HG03196 (cell line): ENCODE data around the gene GPR107.

Experiments
- ATAC-seq: cut with Tn5 transposase; IDR thresholded peaks from one replicate; pipeline ENCODE4 v1.9.1; 2021; ENCODE audit not compliant: unreplicated experiment

The GPR107 gene

DNA sequence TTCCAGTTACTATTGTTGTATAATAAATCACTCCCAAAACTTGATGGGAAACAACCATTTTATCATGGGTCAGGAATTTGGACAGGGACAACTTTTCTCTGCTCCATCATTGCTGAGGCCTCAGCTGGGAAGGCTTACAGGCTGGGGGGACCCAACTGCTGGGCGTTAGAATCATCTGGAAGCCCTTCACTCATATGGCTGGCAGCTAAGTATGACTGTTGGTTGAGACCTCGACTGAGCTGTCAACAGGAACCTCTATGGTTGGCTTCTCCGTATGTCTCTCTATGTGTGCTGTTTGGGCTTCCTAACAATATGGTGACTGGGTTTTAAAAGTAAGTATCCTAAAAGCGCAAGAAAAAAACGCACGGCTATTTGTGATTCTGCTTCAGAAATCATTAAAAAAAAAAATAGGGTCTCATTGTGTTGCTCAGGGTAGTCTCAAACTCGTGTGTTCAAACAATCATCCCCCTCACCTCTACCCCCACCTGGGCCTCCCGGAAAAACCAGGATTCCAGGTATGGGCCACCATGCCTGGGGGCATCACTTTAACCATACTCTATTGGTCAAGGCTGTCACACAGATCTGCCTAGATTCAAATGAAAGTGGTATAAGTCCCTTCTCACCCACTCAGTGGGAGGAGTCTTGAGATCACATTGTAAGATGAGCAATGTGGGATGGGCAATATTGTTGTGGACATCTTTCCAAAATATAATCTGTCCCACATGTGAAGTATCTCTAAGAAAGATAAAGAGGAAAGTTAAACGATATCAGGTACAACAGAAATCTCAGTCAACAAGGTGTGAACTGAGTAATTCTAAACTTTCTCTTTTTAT is 26.0 kb upstream of the GPR107 start:
- no peak for ATAC-seq

DNA sequence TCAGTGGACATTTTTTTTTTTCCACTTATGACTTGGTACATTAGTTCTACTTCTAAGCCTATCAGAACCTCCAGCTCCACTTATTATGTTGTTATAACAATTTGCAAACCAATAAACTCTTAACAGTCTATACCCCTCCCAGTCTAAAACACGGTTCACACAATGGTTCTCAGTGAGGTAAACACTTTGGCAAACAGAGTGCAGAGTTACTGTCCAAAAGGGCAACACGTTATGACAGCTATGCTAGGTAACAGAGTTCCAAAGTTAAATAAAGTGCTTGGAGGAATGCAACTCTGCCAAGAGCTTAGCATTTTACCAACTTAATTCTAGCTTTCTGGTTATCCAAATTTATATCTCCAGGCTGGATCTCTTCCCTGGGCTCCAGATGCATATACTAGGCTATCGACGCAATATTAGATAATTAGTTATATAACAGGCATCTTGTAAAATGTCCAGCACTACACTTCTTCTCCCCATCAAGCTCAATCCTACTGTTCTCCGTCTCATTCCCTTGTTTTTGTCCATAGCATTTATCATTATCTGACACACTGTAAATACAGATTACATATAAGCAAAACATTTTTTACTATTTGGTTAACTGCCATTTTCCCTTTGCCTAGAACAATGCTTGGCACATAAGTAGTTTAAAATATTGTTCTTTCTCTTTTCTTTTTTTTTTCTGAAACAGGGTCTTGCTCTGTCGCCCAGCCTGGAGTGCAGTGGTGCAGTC is 25.0 kb upstream of the GPR107 start:
- ATAC-seq, result no peak

DNA sequence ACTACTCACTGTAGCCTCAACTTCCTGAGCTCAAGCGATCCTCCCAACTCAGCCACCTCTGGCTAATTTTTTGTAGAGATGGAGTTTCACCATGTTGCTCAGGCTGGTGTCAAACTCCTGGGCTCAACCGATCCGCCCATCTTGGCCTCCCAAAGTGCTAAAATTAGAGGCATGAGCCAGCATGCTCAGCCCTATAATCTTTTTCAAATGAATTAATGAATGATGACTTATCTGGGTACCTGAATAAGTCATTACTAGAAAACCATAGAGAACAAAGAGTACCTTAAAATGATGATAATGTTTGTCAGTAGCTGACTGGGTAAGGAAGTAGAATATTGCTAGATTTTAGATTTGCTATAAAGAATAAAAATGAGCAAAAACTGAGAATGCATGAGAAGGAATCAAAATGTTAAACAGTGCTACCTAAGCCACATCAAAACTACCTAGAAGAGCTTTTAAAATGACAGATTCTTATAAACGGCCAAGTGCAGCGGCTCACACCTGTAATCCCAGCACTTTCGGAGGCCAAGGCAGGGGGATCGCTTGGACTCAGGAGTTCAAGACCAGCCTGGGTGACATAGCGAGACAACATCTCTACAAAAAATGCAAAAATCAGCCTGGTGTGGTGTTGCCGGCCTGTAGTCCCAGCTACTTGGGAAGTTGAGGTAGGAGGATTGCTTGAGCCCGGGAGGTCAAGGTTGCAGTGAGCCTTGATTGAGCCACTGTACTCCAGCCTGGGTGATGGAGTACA is 24.3 kb upstream of the GPR107 start:
- peak; percentile 38 for ATAC-seq

DNA sequence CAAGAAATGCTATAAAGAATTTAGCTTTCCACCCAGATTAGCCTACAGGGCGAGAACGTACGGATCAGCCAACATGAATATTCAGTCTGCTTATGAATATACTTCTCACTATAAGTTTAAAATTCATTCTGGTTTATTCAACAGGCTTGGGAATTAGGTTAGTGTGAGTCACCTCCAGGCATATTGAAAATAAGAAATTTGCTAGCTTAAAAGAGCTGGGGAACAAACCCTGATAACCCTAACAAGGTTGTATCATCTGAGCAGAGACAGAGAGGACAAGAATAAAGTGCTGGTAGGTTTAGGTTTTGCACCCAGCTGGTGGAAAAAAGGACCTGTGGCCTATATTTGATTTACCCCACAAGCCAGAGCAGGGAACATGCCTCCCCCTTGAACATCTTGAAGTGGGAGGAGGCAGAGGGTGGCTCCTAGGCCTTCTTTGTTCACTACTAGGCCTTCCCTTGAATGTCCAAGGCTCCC is 23.0 kb upstream of the GPR107 start:
- ATAC-seq, result no peak

DNA sequence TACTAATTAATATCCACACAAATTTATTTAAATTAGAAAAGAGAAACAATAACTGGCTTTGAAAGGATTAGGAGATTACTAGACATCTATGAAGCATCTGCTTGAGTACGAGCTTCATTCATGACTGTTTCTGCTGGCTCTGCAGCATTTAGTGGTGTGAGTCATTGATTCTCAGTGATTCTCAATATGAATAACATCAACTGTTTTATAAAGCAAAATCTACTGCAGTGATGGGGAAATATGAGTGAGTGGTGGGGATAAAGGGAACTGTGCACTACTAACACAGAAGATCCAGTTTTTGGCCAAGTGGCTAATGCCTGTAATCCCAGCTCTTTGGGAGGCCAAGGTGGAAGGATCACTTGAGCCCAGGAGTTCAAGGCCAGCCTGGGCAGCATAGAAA is 19.1 kb upstream of the GPR107 start:
- ATAC-seq, result no peak

DNA sequence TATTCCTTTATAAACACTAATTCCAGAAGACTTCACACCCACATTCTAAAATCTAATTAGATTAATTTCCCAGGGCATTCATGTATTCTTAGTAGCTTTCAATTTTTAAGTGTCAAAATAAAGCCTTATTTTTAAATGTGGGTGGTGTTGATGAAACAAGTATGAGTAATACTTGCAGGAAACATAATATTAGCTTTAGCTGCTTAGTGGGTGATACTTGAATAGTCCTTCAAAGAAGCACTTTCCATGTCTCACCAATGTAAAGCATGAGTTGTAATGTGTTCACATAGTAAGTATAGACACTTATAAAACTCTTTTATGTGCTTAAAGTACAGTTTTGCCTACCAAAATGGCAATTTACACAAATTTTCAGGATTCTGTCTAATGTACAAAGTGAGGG is 17.6 kb upstream of the GPR107 start:
- ATAC-seq, result no peak

DNA sequence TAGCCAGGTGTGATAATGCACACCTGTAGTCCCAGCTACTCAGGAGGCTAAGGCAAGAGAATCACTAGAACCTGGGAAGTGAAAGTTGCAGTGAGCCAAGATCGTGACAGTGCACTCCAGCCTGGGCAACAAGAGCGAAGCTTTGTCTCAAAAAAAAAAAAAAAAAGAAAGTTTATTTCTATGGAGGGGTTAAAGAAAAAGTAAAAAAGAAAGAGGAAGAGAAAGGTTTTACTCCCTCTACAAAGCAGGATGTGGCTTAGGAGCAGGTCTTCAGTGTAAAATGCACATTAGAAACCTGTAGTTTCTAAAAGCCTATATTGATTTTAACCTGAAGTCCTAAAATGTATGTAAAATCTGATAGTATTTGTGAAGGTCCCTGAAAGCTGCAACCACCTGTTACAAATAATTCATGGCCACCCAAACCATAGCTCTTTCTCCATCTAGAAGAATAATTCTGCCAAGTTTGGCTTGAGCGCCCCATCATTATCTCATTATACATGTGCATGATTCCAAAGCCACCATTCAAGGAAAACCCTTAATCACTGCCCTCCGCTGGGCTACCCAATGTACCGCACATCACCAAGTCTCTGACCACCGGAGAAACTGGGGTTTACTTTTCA is 14.1 kb upstream of the GPR107 start:
- no peak for ATAC-seq

DNA sequence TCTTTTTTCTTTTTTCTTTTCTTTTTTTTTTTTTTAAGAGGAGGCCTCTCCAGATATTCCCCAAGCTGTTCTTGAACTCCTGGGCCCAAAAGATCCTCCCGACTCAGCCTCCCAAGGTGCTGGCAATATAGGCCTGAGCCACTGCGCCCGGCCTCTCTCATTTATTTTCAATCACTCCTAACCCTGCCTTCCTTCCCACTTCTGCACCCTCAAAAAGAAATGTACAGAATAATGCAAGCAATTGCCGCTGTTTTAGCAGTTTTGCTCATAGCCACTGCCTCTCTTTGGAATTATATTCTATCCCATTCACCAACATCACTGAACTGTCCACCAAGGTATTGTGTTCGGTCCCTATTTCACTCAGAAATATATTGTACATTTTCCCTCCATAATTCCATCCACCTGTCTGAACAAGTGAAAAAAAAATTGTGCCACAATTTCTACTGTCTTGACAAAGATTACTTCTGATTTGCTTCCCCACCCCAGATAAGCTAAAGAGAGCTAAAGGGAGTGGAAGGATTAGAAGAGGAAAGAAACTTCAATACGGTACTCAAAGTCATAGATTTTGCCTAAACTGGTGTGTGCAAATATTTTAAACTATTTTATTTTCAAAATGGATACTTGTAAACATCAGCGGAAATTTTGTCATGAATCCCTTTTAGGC is 12.6 kb upstream of the GPR107 start:
- no peak for ATAC-seq

DNA sequence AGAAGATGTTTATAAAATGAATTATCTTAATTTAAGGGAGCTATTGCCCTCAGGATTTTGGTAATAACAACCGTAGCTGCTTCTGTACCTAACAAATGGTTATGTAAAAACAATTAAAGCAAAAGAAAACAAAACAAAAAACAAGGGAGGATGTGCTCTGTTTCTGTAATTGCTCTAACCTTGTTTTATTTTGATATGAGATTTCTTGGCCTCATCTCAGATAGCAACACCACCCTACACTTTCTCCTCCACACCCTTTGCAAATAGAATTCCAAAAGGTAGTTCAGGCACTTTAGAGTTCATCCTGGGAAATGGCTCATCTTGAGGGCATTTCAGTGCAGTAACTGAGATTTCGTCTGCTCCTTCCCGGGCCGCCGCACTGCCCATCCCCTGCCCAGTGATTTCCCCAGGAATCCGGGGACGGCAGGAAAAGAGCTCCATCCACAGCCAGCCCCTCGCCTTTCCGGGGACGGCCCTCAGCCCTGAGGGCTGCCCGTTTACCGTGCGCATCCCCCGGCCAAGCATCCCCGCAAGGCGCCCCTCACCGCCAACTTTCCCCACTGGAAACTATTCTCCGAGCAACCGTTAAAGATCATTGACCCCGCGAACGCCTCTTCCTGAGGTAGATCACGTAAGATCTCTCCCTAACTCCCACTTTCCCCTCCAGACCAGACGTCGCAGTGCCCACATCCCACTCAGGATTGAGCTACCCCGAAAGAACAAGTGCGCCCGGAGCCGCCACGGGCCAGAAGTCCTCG is 11.9 kb upstream of the GPR107 start:
- no peak for ATAC-seq

DNA sequence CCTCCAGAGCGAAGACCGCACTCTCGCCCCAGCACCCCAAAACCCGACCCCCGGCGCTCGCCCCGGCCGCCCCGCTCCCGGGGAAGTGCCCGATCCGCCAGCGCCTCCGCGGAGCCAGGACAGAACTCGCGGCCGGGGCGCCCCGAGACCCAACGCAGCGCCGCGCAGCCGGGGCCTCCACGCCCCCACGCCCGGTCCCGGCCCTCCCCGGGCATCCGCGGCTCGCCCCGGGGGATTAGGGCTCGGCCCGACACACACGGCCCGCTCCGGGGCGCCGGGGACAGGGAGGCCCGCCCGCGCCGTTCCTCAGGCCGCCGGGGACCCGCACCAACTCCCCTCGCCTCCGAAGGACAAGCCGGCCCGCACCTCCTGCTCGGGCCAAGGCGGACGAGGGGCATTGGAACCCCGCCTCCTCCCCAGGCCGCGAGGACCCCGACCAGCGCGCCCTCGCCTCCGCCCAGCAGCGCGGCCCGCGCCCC is 11.3 kb upstream of the GPR107 start:
- ATAC-seq, result no peak

DNA sequence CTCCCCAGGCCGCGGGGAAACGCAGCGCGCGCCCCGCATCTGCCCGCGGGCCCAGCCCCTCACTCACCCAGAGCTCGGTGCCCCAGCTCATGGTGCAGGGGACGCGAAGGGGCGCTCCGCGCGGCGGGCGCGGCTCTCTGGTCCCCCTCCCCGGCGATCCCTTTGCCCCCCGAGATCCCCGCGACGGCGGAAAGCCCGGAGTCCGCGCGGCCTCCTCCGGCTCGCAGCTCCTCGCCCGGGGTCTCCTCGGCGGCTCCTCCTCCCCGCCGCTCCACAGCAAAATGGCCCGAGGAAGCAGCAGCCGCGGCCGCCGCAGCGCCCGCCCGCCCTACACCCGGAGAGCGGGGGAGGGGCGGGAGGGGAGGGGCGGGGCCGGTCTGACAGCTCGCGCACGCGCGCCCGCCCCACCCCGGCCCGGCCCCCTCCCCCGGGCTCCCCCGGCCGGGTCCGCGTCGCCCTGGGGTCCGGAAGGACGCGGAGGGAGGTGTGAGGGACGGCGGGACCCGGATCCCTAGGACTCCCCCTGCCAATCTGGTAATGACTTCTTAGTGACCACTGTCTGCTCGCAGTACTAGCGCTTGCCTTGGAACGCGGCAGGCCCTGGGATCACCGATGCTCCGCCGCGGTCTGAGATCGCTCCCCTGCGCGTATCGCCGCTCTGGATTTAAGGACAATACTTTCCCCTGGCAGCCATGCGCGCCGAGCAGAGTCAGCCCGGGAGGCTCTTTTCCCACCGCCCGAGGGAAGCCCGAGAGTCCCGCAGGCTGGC is 10.6 kb upstream of the GPR107 start, which contains the start of gene FNBP1:
Gene FNBP1 (minus strand): TSS at position 305 of the 769 bp plus-strand sequence. CDS start 214 bp downstream, at position 91.
- peak; percentile 33 for ATAC-seq

DNA sequence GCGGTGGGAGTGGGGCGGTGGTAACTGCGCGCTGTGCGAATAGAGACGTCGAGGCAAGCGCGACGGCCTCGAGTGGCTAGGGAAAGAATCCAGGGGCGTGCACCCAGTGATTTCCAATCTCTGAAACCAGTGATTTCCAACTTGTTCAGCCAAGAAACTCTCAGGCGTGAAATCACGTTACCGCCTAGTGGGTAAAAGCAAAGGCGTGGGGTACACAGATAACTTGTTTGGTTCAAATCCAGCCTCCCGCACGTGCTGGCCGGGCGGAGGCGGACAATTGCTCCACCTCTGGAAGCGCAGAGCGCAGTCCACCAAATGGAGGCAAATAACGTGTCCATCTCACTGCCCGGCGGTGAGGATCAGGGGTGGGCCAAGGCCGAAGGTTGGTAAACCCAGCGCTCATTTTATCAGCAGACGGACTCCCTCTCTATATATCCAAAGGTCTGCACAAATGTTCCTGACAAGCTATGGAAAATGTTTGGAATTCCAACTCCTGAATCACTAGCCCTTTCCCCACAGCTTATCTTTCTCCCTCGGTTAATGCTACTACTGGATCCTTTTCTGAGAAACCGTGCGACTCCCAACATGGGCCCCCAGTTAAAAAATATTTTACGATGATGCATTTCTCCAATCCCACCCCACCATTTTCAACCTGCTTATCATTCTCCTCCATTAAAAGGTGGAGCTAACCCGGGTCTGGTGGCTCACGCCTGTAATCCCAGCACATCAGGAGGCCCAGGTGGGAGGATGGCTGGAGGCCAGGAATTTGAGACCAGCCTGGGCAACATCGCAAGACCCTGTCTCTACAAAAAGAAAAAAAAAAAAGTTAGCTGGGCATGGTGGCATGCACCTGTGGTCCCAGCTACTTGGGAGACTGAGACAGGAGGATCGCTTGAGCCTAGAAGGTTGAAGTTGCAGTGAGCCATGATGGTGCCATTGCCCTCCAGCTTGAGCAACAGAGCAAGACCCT is 9.8 kb upstream of the GPR107 start:
- no peak for ATAC-seq

DNA sequence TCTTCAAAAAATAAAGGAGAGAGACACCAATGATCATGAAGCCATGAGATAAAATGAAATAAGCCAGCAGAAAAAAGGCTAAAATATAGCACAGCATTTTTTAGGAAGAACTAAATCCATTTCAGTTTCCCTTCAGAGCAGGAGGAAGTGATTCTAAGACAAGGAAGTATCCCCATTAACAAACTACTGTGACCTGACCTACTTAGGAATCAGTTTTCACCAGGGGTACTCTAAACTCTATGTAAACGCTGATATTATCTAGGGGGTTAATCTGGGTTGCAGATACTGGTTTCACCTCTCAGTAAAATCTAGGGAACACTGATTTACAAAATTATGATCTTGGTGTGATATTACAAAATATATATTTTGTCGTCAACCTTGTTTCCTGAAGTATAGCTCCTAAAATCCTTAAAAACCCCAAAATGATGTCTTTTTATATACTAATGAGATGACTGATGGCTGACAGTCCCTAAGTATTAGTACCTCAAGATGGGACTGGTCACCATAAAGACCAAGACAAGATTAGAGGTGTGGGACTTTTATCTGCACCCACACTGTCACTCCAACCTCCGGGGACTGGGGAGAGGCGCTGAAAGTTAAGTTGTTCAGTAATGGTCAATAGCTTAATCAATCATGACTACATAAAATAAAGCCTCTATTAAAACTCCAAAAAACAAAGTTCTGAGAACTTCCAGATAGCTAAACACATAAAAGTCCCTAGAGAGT is 7.8 kb upstream of the GPR107 start:
- ATAC-seq, result no peak

DNA sequence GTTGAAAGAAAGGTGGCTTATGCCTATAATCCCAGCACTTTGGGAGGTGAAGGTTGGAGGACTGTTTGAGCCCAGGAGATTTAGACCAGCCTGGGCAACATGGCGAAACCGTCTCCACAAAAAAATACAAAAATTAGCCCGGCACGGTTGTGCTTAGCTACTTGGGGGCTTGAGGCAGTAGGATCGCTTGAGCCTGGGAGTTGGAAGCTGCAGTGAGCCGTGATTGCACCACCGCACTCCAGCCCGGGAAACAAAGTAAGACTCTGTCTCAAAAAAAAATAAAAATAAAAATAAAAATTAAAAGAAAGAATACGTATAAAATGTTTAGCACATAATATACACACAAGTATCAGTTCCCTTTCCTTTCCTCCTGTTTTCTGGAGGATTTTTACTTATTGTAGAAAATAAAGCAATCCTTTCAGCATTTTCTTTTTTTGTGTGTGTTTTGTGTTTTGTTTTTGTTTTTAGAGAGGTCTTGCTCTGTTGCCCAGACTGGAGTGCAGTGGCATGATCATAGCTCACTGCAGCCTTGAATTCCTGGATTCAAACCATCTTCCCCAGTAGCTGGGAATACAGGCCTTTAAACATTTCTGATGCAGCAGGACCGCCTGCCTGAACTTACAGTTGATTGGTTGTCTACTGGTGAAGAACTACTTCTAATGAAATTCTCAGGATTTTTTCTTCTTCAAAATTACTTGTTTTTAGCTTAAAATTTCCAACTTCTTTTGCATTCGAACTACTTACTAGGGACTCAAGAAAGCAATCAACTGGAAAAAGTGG is 4.1 kb upstream of the GPR107 start:
- ATAC-seq, result no peak

DNA sequence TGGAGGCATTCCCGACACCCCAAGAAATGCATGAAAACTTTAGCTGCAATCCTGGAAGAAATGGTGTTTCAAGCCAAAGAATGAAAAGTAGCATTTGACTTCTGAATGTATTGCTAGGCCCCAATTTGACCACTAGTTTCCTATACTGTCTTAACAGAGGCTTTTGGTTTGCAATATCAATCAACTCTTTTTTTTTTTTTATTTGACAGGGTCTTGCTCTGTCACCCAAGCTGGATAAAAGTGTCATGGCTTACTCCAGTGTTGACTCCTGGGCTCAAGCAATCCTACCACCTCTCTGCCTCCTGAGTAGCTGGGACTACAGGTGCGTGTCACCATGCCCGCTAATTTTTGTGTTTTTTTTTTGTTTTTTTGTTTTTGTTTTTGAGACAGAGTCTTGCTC is 3.2 kb upstream of the GPR107 start:
- ATAC-seq, result no peak

DNA sequence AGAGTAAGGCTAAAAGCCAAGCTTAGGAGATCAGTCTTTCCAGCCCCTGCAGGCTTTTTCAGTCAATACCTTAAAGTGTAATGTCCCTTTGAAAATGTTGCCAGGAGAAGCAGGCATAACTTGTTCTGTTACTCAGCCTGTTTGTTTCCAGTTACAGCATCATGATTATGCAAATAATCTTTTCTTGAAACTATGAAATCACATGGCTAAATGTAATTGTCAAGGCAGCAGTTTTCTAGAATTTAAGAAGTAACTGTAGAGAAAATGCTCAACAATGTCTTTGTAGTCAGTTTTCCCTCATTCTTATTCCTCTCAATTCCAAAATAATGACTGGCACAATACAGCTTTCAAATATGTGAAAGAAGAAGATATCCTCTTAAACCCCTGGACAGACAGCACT is 1.9 kb upstream of the GPR107 start:
- no peak for ATAC-seq
